ENCODE results near the gene TBCEL.
"Not testable (repeated sequence)": the region's sequence is repeated elsewhere in the genome, so short reads cannot be mapped to it uniquely, and the experiment has no call there.

The TBCEL gene

DNA sequence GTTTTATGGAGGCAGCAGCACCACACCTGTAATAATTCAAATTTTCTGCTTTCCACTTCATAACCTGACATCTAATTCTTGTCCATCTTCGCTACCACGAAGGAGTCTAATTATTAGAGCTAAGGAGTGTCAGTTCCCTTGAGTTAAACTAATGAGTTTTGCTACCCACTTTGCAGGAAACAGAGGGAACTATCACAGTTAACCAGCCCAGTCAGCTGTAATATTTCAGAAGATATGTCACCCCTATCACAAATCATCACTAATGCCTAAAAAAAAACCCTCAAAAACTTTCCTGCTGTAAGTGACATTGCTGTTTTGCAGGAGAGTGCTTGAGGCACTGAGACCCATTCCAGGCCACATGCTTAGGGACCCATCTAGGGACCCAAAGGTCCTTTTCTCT, 85.6 kb downstream of the TBCEL start:
- no peak for DNase-seq

DNA sequence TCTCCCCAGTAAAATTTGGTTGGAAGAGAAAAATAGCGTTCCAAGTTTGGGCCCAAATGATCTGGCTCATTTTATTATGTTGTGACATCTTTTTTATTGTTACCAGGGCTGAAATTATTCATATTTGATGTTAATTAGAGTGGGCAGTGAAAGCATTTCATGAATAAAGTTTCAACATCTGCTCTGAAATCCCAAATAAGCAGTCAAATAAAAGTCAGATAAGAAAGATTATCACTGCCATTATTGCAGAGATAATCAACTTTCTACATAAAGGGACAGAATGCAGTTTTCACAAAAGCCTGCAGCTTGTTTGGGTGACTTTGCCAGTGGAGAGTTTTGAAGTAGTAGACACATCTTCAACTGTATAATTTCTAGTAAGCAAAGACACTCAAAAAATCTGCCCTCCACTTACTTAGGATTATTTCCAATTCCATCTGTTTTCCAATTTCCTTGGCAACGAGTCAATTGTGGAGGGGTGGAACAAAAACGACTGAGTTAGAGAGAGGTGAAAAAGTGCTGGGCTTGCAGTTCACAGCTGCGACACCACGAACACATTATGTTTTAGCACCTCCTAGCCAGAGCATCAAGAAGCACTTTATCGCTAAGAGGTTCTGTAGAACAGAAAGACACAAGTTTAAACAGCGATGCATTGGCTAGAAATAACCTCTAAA, 86.1 kb downstream of the TBCEL start:
- DNase-seq = no peak

DNA sequence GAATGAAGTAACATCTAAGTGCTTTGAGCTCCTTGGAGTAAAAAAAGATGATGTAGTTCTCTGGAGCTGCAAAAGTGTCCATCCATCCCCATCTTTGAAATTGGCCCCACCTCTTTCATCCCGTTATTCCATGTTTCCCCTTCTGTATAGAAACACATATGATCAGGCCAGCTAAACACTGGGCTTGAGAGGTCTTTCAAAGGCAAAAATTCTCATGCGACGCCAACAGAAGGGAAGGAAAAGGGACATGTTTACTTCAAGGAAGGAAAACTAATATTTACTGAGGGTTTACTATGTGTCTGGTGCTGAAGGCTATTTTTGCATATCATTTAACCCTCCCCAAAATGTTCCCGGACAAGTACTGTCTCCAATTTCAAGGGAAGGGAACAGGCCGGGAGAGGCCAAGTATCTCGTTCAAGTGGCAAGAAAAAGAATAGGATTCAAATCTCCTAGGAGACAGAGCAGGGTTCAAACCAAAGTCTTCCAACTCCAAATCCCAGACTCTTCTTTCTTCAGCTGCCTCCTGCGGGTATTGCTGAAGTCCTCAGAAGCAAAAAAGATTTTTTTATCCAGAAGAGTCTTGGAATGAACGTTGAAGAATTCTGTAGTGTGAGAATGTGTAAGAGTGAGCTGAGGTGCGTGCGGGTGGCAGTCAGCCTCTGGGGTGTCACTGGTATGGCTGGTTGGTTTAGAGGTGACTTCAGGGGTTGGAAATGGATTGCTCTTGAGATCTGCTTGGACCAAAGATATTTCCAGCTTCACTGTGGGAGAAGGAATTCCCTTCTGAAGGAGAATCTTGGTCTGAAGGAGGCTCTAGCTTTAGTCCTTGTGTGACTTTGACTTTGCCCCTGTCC, 87.2 kb downstream of the TBCEL start:
- no peak for DNase-seq

DNA sequence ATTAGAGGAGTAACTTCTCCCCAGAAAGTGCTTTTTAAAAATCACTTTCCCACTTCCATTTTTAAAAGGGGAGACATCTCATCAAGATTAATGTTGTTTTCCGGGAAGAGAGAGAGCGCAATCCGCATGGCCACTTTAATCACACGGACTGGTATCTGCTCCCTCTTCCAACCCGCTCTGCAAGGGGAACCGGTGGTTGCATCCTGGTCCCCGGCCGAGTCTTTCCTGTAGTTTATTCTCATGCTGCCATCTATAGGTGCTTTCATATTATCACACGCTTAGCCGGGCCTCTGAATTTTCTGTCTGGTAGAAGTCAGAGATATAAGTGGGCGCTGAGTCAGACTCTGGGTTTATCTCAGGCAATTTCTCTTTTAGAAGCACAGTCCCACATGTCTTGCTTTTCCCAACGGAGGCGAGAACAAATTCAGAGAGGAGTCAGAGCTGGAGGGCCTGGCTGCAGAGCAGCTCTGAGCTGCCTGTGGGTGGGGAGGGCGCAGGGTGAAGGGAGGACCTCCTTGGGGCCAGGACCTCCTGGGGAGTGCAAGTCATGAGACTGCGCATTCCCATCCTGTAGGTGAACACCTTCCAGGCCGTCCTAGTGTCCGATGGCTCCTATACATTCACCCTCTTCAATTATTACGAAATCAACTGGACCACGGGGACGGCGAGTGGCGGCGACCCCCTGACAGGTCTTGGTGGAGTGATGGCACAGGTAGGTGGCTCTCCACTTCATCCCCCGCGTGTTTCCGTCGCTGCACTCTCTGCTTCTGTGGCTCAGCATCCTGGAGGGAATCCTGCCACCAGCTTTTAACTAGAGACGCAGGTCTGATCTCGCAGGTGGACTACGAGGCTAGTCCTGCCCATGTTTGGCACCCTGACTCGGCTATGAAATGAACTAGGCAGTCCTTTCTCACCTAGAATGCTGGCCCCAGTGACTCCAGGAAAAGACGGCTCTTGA, 88.9 kb downstream of the TBCEL start:
- peak; percentile 64 for DNase-seq

DNA sequence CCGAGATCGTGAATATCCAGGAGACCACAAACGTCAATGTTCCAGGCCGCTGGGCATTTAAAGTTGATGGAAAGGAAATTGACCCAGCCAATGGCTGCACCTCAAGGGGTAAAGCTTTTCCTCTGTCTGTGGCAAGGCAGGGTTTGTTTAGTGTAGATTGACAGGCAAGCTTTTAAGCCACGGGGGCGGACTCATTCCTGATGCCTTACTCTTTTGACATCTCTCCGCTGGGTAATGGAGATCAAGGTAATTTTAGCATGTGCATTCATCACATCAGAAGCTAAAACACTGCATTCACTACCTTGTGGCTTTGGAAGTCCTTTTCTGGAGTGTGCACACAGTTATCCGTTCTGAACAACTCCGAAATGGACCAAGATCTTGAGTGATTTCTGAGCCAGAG, 89.7 kb downstream of the TBCEL start:
- no peak for DNase-seq

GRCh38 chr11:121115024-121115423, 91.1 kb downstream of the TBCEL start:
- not testable (repeated sequence) for DNase-seq

DNA sequence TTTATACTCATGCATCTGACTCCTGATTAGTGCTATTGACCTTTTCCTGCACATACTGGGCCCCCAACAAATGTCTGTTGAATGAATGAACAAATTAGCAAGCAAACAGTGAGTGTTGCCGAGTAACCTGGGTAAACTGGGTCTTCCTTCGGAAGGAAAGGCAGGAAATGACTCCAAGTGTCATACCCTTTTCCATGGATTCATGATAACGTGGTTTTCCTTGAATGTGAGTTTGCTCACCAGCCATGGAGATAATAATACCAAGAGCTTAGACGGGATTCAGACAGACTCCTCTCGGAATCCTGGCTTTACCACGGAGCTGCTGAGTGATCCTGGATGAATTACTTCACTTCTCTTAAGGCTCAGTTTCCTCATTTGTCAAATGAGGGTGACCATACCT, 93.9 kb downstream of the TBCEL start:
- no peak for DNase-seq

GRCh38 chr11:121119440-121119839, 95.5 kb downstream of the TBCEL start:
- DNase-seq = no peak

DNA sequence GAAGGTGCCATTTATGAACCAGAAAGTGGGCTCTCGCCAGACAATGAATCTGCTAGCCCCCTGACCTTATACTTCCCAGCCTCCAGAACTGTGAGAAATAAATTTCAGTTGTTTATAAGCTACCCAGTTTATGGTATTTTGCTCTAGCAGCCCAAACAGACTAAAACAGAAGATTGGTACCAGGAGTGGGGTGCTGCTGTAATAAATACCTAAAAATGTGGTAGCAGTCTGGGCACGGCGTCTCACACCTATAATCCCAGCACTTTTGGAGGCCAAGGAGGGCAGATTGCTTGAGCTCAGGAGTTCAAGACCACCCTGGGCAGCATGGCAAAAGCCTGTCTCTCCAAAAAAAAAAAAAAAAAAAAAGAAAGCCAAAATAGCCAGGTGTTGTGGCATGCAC, 98.4 kb downstream of the TBCEL start:
- DNase-seq = no peak

DNA sequence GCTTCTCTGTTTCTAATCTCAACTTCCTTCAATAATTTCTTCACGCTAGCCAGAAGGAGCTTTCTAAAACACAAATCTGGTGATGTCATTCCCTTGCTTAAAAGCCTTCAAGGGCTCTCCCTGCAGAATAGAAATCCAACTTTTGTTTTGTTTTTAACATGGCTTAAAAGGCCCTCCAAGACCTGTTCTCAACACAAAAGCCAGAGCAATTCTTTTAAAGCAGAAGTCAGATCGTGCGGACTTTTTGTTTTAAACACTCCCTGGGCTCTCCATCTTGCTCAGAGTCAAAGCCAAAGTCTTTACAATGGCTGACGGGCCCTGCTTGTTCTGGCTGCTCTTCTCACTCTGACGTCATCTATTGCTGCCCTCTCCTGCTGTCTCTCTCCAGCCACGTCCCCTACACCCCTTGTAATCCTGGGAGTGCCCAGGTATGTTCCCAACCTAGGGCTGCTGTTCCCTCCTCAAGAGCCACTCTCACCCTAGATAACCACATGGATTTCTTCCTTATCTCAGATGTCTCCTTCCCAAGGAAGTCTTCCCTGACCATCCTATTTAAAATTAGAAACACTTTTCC, 99.7 kb downstream of the TBCEL start:
- no peak for DNase-seq

GRCh38 chr11:121127809-121128208, 103.9 kb downstream of the TBCEL start:
- DNase-seq = no peak

DNA sequence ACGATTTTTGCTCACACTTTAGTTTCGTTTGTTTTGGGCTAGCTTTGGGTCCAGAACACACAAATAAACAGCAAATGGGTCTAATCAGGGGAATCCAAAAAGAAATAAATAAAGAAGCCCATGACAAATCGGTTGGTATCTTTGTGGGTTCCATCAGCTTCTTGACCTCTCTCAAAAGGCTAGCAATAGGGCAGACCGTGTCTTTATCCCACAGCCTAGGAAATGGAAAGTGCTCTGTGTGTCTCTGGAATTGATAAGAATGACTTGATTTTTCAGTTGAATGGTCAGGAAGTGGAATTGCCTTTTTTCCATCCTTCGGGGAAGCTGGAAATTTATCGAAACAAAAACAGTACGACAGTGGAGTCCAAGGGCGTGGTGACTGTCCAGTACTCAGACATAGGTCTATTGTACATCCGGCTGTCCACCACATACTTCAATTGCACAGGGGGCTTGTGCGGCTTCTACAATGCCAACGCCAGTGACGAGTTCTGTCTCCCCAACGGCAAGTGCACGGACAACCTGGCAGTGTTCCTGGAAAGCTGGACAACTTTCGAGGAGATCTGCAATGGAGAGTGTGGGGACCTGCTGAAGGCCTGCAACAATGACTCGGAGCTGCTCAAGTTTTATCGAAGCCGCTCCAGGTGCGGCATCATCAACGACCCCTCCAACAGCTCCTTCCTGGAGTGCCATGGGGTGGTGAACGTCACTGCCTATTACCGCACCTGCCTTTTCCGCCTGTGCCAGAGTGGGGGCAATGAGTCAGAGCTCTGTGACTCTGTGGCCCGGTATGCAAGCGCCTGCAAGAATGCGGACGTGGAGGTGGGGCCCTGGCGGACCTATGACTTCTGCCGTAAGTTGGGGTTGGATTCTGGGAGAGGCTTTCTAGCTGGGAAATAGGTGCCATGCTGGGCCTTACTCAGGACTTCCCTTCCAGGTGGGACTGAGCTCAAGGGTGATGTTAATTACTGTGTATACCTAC, 105.7 kb downstream of the TBCEL start:
- DNase-seq = no peak

DNA sequence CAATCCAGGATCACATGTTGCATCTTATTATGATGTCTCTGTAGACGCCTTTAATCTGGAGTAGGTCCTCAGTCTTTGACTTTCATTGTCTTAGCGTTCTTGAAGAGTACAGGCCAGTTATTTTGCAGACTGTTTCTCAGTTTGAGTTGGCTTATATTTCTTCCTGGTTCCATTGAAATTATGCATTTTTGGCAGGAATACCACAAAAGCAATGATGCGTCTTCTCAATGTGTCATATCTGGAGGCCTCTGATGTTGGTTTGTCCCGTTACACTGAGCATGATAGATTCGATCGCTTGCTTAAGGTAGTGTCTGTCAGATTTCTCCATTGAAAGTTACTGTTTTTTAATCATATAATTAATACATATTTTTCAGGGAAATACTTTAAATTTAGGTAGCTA, 107.8 kb downstream of the TBCEL start:
- DNase-seq = no peak

DNA sequence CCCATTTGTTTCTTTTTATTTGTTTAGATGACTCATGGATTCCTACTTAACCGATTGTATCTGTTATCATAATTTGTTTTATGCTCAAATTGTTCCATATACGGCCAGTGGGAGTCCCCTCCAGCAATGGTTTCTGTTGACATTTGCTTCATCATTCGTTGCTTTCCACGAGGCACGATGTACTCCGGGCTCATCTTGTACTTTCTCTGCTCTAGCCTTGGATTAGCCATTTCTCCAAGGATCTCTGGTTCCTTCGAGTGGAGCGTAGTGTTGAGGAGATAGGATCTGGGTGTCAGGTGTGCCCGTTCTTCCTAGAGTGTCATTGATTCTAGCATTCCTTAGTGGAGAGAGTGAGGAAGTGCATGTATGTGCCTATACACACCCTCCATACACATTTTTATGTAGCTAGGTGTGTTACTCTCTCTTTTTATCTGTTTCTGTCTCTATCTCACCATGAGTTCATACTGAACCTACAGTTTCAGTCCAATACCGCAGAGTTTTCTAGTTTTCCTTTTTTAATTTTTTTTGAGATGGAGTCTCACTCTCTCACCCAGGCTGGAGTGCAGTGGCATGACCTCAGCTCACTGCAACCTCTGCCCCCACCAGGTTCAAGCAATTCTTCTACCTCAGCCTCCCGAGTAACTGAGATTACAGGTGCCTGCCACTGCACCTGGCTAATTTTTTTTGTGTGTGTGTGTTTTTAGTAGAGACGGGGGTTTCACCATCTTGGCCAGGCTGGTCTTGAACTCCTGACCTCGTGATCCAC, 108.5 kb downstream of the TBCEL start:
- no peak for DNase-seq

DNA sequence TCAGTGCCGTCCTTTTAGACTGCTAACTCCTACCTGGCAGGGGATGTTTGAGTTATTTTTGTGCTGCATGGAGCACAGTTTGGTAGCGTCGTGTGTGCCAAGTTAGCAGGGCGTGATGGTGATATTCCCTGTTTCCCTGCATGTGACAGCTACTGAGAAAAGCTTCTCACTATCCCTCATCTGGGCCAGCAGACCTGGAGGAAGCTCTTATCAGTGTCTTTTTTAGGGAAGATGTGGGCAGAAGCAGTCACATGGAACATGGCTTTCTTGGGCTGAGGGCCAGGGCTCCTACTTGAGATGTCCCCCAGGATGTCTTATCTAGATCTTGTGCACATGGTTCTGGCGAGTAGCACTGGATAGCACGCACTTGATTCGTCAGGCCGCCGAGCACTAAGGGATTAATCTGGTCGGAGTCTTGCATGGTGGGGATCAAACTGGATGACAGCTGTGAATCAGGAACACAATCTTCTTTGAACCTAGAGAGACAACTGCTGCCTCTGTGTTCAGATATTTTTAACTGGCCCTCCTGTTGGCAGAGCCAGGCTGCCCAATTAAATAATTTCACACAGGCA, 110.9 kb downstream of the TBCEL start:
- no peak for DNase-seq

DNA sequence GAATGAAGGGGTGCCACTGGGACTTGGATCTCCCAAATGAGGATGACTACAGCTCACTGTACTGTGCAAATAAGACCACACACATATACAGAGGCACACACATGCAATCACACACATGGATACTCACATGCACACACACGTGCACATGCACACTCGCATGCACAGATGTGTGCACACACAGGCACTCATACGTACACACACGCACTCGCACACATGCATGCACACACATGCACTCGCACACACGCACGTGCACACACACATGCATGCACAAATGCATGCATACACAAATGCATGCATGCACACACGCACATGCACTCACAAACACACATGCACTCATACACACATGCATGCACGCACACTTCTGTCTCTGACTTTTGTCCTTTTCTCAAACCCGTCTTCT, 113.1 kb downstream of the TBCEL start:
- DNase-seq = no peak

GRCh38 chr11:121138259-121138658, 114.4 kb downstream of the TBCEL start:
- DNase-seq = no peak

- DNase-seq = no peak
Measured at GRCh38 chr11:121140369-121140768, 116.5 kb downstream of the TBCEL start.

All from RPMI8226 (cell line).